Endothelial cell of umbilical vein (primary cell): ENCODE results near the gene MYO5B. TPM values are rescaled to one million over a fixed set of nuclear protein-coding genes. Genes with fewer than 3 reads are reported as not detected.

Source experiments
- BruUV-seq: library from RNA; stranded (reverse); fragments of 400-500 nt; replicated peaks from 2 replicates; lab custom pipeline; 2021; lab: Mats Ljungman, UMichigan
- CTCF ChIA-PET: fragments of 300-600, 350-600 bp; sonication (Branson Sonifier 250); formaldehyde crosslinking; loops from one replicate; lab custom pipeline; 2021; ENCODE audit warnings: antibody characterized with exemption, inconsistent platforms; lab: Charles Lee
- POLR2A ChIA-PET: fragments of 300-600, 350-600 bp; sonication (Branson Sonifier 250); formaldehyde crosslinking; loops from one replicate; lab custom pipeline; 2021; ENCODE audit warnings: antibody characterized with exemption, inconsistent platforms; lab: Charles Lee
- DNase-seq: peaks from one replicate; pipeline ENCODE4 v3.0.0-alpha.2; 2011; ENCODE audit warnings: low read depth, low spot score
- FAIRE-seq: peaks from 2 replicates; lab custom pipeline; 2011; peaks lifted over from hg19 to GRCh38; lab: Jason Lieb, UNC
- H2AFZ ChIP-seq: 2 replicates; pipeline ENCODE4 v1.6.0; 2012; ENCODE audit warnings: low read depth, low read length, control low read depth, inconsistent platforms
- H3K27ac ChIP-seq: 2 replicates; pipeline ENCODE4 v1.5.1; 2011; ENCODE audit warnings: low read depth, mild to moderate bottlenecking, control low read depth, low read length, moderate library complexity; ENCODE audit not compliant: insufficient read depth
- H3K27me3 ChIP-seq, 2 experiments: 2 replicates each; pipeline versions ENCODE4 v1.6.0 to v1.6.1; 2011; ENCODE audit warnings: low read length in 2 of 2, mixed read lengths in 1 of 2; ENCODE audit not compliant: control insufficient read depth in 2 of 2, insufficient read depth in 2 of 2
- H3K36me3 ChIP-seq, 2 experiments: 2 replicates in 1 of 2; 3 replicates in 1 of 2; pipeline ENCODE4 v1.5.1; 2011; ENCODE audit warnings: low read length in 2 of 2, mild to moderate bottlenecking in 1 of 2, moderate library complexity in 1 of 2; ENCODE audit not compliant: control insufficient read depth in 2 of 2, insufficient read depth in 2 of 2; ENCODE audit errors: extremely low read depth in 1 of 2
- H3K4me1 ChIP-seq: 3 replicates; pipeline ENCODE4 v1.5.1; 2011; ENCODE audit warnings: mild to moderate bottlenecking, low read length; ENCODE audit not compliant: control insufficient read depth, insufficient read depth; ENCODE audit errors: extremely low read depth
- H3K4me2 ChIP-seq: 2 replicates; pipeline ENCODE4 v1.6.1; 2011; ENCODE audit warnings: low read length, control low read depth, mixed read lengths; ENCODE audit not compliant: insufficient read depth
- H3K4me3 ChIP-seq, 3 experiments: fragments of 200-600 bp in 1 of 3; sonication (generic), shearing (Covaris generic) in 1 of 3; replicated peaks in 1 of 3; 2 replicates each; pipeline ENCODE4 v1.5.1; 2011 to 2016; ENCODE audit warnings: control low read depth in 3 of 3, low read length in 3 of 3, mild to moderate bottlenecking in 2 of 3, inconsistent platforms in 1 of 3, low read depth in 1 of 3, moderate library complexity in 1 of 3; ENCODE audit not compliant: insufficient read depth in 1 of 3
- H3K79me2 ChIP-seq: 2 replicates; pipeline ENCODE4 v1.6.0; 2012; ENCODE audit warnings: low read length, inconsistent platforms; ENCODE audit not compliant: control insufficient read depth, insufficient read depth
- H3K9ac ChIP-seq: replicated peaks from 2 replicates; pipeline ENCODE3; 2011; ENCODE audit warnings: low read length, control low read depth; ENCODE audit not compliant: insufficient read depth; ENCODE audit errors: extremely low read depth
- H3K9me1 ChIP-seq: replicated peaks from 3 replicates; pipeline ENCODE4 v1.6.0; 2011; ENCODE audit warnings: mild to moderate bottlenecking, low read length; ENCODE audit not compliant: control insufficient read depth, insufficient read depth; ENCODE audit errors: extremely low read depth
- H3K9me3 ChIP-seq: replicated peaks from 2 replicates; pipeline ENCODE4 v1.5.1; 2012; ENCODE audit warnings: low read length, inconsistent platforms; ENCODE audit not compliant: control insufficient read depth, insufficient read depth
- H4K20me1 ChIP-seq: replicated peaks from 2 replicates; pipeline ENCODE3; 2011; ENCODE audit warnings: mild to moderate bottlenecking, low read length; ENCODE audit not compliant: control insufficient read depth, insufficient read depth; ENCODE audit errors: extremely low read depth
- CTCF ChIP-seq, 2 donors: IDR thresholded peaks; 1 replicate in 1 of 2; 2 replicates in 1 of 2; pipeline ENCODE4 v1.5.1; 2011; ENCODE audit warnings: low read length in 2 of 2, mild to moderate bottlenecking in 2 of 2, moderate library complexity in 2 of 2, control low read depth in 1 of 2, inconsistent platforms in 1 of 2, low read depth in 1 of 2; ENCODE audit not compliant: insufficient read depth in 1 of 2; ENCODE audit errors: extremely low read depth in 1 of 2
- EZH2 ChIP-seq: IDR thresholded peaks from 2 replicates; pipeline ENCODE4 v1.6.1; 2012; ENCODE audit warnings: borderline replicate concordance, low read depth, mild to moderate bottlenecking, moderate library complexity, low read length, inconsistent platforms; ENCODE audit not compliant: severe bottlenecking
- FOS ChIP-seq: IDR thresholded peaks from 2 replicates; pipeline ENCODE4 v1.6.1; 2011; ENCODE audit warnings: mild to moderate bottlenecking, low read length, moderate library complexity, borderline replicate concordance; ENCODE audit not compliant: insufficient read depth
- GATA2 ChIP-seq: IDR thresholded peaks from 2 replicates; pipeline ENCODE4 v1.7.0; 2011; ENCODE audit warnings: low read depth, mild to moderate bottlenecking, moderate library complexity, mixed read lengths, low read length; ENCODE audit not compliant: insufficient read length, insufficient read depth
- JUN ChIP-seq: IDR thresholded peaks from 2 replicates; pipeline ENCODE4 v1.6.1; 2011; ENCODE audit warnings: borderline replicate concordance, low read depth; ENCODE audit not compliant: insufficient read length, insufficient read depth
- MAX ChIP-seq: IDR thresholded peaks from 2 replicates; pipeline ENCODE4 v1.6.1; 2011; ENCODE audit not compliant: insufficient read depth, insufficient read length
- MYC ChIP-seq: IDR thresholded peaks from one replicate; pipeline ENCODE4 v1.6.1; 2011; ENCODE audit warnings: mild to moderate bottlenecking, low read depth, low read length
- POLR2A ChIP-seq: IDR thresholded peaks from 2 replicates; pipeline ENCODE4 v1.6.1; 2012; ENCODE audit warnings: low read depth, mild to moderate bottlenecking, control low read depth, low read length
- POLR2AphosphoS5 ChIP-seq: IDR thresholded peaks from 2 replicates; pipeline ENCODE4 v1.6.1; 2012; ENCODE audit warnings: low read depth, mild to moderate bottlenecking, control low read depth, low read length, moderate library complexity; ENCODE audit not compliant: insufficient read depth
- dilution Hi-C: fragments of 300-500 bp; cut with MboI; formaldehyde crosslinking; loops from one replicate; pipeline ENCODE4 v1.15.0; 2019; ENCODE audit warnings: low sequenced_read_pairs; ENCODE audit not compliant: extremely low pct_ligation_motif_present
- intact Hi-C: fragments of 100-400 bp; cut with micrococcal nuclease; formaldehyde crosslinking; loops from one replicate; pipeline ENCODE4 v1.10.0; 2022
- polyA plus RNA-seq, 4 experiments: library from polyadenylated mRNA; depleted of rRNA in 3 of 4; stranded (reverse) in 3 of 4; unstranded in 1 of 4; fragments of >200 nt; gene quantifications; 2 replicates each; pipeline versions ENCODE4 v1.2.1 to v1.2.3, GENCODE V29; 2011 to 2012; ENCODE audit warnings: missing spikeins in 1 of 4
- total RNA-seq: library from RNA; stranded (reverse); gene quantifications from 2 replicates; pipeline ENCODE4 v1.2.3, GENCODE V29; 2021

The MYO5B gene
- total and polyA plus RNA-seq, 2 donors (not counting 3 experiments of a cell fraction or from before 2014, with no cell fraction given): 0.54 to 1.1 TPM

DNA sequence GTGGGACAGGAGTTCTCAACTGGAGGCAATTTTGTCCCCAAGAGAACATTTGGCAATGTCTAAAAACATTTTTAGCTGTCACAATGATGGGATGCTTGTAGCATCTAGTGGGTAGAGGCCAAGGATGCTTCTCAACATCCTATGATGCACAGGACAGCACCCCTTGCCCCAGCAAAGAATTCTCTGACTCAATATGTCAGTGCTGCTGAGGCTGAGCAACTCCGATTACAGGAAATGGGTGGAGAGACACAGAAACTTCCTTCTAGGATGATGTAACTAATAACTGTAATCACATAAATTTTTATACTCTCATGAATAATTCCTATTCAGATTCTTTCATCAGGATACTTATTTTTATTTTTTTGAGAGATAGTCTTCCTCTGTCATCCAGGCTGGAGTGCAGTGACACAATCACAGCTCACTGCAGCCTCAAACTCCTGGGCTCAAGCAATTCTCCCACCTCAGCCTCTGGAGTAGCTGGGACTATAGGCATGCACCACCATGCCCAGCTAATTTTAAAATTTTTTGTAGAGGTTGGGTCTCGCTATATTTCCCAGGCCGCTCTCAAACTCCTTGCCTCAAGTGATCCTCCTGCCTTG is 261.3 kb downstream of the MYO5B start:
- Histone ChIP-seq H4K20me1 (no peaks in the 10 kb centered on the region), H3K4me2 (no peak overlapping the region), H3K27ac (no peak overlapping the region), H3K36me3 (no peaks in the 10 kb centered on the region), H3K9me3 (no peaks in the 10 kb centered on the region), H3K27me3 (peaks cover 0 to 5% of the 10 kb centered on the region in 2 experiments), H3K4me3 (no peak overlapping the region), H3K9me1 (no peaks in the 10 kb centered on the region), H2AFZ (no peak overlapping the region), H3K4me1 (no peaks in the 10 kb centered on the region), H3K9ac (no peak overlapping the region), H3K79me2 (no peaks in the 10 kb centered on the region)
- no peak for TF ChIP-seq POLR2AphosphoS5
- TF ChIP-seq GATA2: no peak
- no peak for TF ChIP-seq EZH2
- no peak for TF ChIP-seq MYC
- TF ChIP-seq MAX: no peak
- no peak for TF ChIP-seq CTCF (IDR thresholded peaks at IDR 0.05; ENCODE audit: extremely low read depth in 1 of 2, insufficient read depth in 1 of 2, low read depth in 1 of 2, low read length in 2 of 2)
- TF ChIP-seq JUN: no peak
- no peak for TF ChIP-seq FOS
- TF ChIP-seq POLR2A: no peak
- ChIA-PET CTCF (interaction anchor here (1.2 kb wide), 1 partner anchor 11 kb away, joined by 4 read pairs; no protein-coding TSS in a partner anchor), POLR2A (no interaction called here)
- dilution Hi-C loops: no loop called here
- FAIRE-seq (no peak), DNase-seq (no peak)
- BruUV-seq: no TSS peak
- intact Hi-C loops: no loop called here
